OCI-LY3 (cell line): Measurements from ENCODE around the gene LHX5.

Experiments used
- H2AFZ ChIP-seq: fragments of 200-600, 300-600 bp; shearing (Covaris generic); 2 replicates; pipeline ENCODE4 v1.6.0; 2014; ENCODE audit warnings: antibody characterized with exemption, low read depth, low read length
- H3K27ac ChIP-seq: fragments of 200-600, 300-600 bp; sonication (generic); 2 replicates; pipeline ENCODE4 v1.5.1; 2014; ENCODE audit warnings: mild to moderate bottlenecking, low read length, moderate library complexity, mixed read lengths
- H3K27me3 ChIP-seq: fragments of 200-600, 300-600 bp; sonication (generic); 2 replicates; pipeline ENCODE4 v1.6.1; 2014; ENCODE audit warnings: low read depth, low read length, mixed read lengths
- H3K36me3 ChIP-seq: fragments of 200-600, 300-600 bp; sonication (generic); replicated peaks from 2 replicates; pipeline ENCODE3; 2014; ENCODE audit warnings: low read depth, low read length, mixed read lengths
- H3K4me1 ChIP-seq: fragments of 300-600, 200-600 bp; sonication (generic); 2 replicates; pipeline ENCODE4 v1.6.1; 2014; ENCODE audit warnings: low read length, mixed read lengths
- H3K4me2 ChIP-seq: fragments of 200-600, 300-600 bp; sonication (generic); 2 replicates; pipeline ENCODE4 v1.6.1; 2014; ENCODE audit warnings: low read length, mixed read lengths
- H3K4me3 ChIP-seq: fragments of 300-600, 200-600 bp; sonication (generic); 2 replicates; pipeline ENCODE4 v1.5.1; 2014; ENCODE audit warnings: antibody characterized with exemption, mild to moderate bottlenecking, low read length, moderate library complexity
- H3K79me2 ChIP-seq: fragments of 300-600, 200-600 bp; shearing (Covaris generic); 2 replicates; pipeline ENCODE4 v1.6.1; 2014; ENCODE audit warnings: mild to moderate bottlenecking, low read length, mixed read lengths
- H3K9ac ChIP-seq: fragments of 300-600, 200-600 bp; shearing (Covaris generic); 2 replicates; pipeline ENCODE4 v1.6.0; 2014; ENCODE audit warnings: mild to moderate bottlenecking, low read length, moderate library complexity
- H3K9me3 ChIP-seq: fragments of 200-600, 300-600 bp; shearing (Covaris generic); 2 replicates; pipeline ENCODE4 v1.6.1; 2014; ENCODE audit warnings: low read length, mixed read lengths; ENCODE audit not compliant: insufficient read depth
- H4K20me1 ChIP-seq: fragments of 200-600, 300-600 bp; sonication (generic); 2 replicates; pipeline ENCODE4 v1.6.1; 2016; ENCODE audit warnings: low read length, mixed read lengths; ENCODE audit not compliant: insufficient read depth
- CTCF ChIP-seq: fragments of 200-600, 300-600 bp; sonication (generic); IDR thresholded peaks from 2 replicates; pipeline ENCODE4 v1.5.1; 2014; ENCODE audit warnings: antibody characterized with exemption, low read length, low read depth
- EZH2phosphoT487 ChIP-seq: fragments of 200-600 bp; shearing (Covaris generic); IDR thresholded peaks from 2 replicates; pipeline ENCODE4 v1.6.1; 2018; ENCODE audit warnings: antibody characterized with exemption, mixed run types, low read depth

The LHX5 gene

GRCh38 chr12:113463746-113464451 lies 7.8 kb downstream of the LHX5 start:
- no peaks in the 10 kb centered on the region for H4K20me1 ChIP-seq
- H3K27me3 ChIP-seq, result 0 out of 2 replicates have a peak, but pooled peaks cover 3% of the 10 kb centered on the region
- no peak overlapping the region for H3K4me3 ChIP-seq
- no peaks in the 10 kb centered on the region for H3K9me3 ChIP-seq
- no peaks in the 10 kb centered on the region for H3K4me1 ChIP-seq
- no peak overlapping the region for H3K4me2 ChIP-seq
- no peak overlapping the region for H2AFZ ChIP-seq
- H3K36me3 ChIP-seq, result no peaks in the 10 kb centered on the region
- no peaks in the 10 kb centered on the region for H3K79me2 ChIP-seq
- no peak overlapping the region for H3K9ac ChIP-seq
- TF ChIP-seq CTCF, result no peak
- TF ChIP-seq EZH2phosphoT487, result no peak
- H3K27ac ChIP-seq, result no peak overlapping the region

- Histone ChIP-seq H2AFZ (no peak overlapping the region), H3K4me1 (no peaks in the 10 kb centered on the region), H3K36me3 (no peaks in the 10 kb centered on the region), H4K20me1 (no peaks in the 10 kb centered on the region), H3K9ac (no peak overlapping the region), H3K4me2 (no peak overlapping the region), H3K27me3 (peaks cover 8% of the 10 kb centered on the region; the same call in 1 of the 2 replicates), H3K27ac (no peak overlapping the region), H3K9me3 (no peaks in the 10 kb centered on the region), H3K79me2 (no peaks in the 10 kb centered on the region), H3K4me3 (no peak overlapping the region)
- TF ChIP-seq CTCF (no peak), EZH2phosphoT487 (no peak)
Observed at GRCh38 chr12:113462998-113463745, 8.5 kb downstream of the LHX5 start.

DNA sequence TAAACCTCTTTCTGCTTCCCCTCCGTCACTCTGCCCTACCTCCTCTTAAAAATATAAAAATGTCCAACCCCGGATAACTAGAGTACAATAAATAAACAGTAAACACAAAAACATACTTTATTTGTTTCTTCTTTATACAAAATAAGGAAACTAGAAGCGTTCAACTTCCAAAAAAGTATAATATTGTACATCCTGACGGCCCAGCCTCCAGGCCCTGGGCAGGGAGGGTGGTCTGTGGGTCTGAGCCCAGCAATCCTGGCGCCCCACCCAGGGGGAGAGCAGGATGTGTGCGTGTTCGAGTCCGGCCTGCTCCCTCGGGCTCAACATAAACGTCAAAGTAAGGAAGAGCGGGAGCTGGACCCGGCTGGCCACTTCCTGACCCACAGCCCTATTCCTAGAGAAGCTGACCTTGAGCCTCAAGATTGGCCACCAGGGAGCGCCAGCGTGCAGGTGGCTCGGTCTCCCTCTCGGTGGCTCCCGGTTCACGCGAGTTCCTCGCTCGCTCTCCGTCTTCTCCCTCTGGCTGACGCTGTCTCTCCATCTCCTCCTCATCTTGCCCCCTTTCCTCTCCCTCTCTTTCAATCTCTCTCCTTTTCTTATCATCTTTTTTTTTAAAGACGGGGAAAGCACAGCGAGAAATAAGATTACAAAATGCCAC lies 9.4 kb downstream of the LHX5 start:
- no peak overlapping the region for H3K4me3 ChIP-seq
- no peak overlapping the region for H3K27ac ChIP-seq
- no peak overlapping the region for H3K4me2 ChIP-seq
- no peak overlapping the region for H2AFZ ChIP-seq
- no peaks in the 10 kb centered on the region for H3K9me3 ChIP-seq
- TF ChIP-seq EZH2phosphoT487 (no peak), CTCF (peak; percentile 38)
- H3K4me1 ChIP-seq, result peaks cover 2% of the 10 kb centered on the region
- H4K20me1 ChIP-seq, result no peaks in the 10 kb centered on the region
- no peaks in the 10 kb centered on the region for H3K79me2 ChIP-seq
- peaks cover 13% of the 10 kb centered on the region; the same call in 1 of the 2 replicates for H3K27me3 ChIP-seq
- no peak overlapping the region for H3K9ac ChIP-seq
- no peaks in the 10 kb centered on the region for H3K36me3 ChIP-seq

DNA sequence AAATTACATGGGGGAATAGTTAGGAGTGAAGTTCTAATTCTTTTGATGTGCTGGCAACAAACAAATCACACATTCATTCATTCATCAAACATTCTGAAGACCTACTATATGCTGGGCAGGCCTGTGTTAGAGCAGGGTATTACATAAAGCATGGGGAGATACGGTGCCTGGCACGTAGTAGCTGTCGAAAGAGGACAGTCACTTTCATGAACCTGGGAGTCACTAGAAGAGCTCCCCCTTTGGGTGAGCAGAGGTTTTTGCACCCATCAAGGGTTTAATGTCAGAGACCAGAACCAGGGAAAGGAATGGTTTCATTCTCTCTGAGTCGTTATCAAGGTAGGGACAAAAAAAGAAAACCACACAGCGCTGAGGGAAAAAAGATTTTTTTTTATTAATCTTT lies 10.0 kb downstream of the LHX5 start:
- Histone ChIP-seq H3K9me3 (no peaks in the 10 kb centered on the region), H3K9ac (no peak overlapping the region), H3K4me2 (no peak overlapping the region), H3K4me1 (peaks cover 8% of the 10 kb centered on the region), H3K27ac (no peak overlapping the region), H2AFZ (no peak overlapping the region), H4K20me1 (no peaks in the 10 kb centered on the region), H3K4me3 (no peak overlapping the region), H3K36me3 (no peaks in the 10 kb centered on the region), H3K79me2 (no peaks in the 10 kb centered on the region), H3K27me3 (peaks cover 13% of the 10 kb centered on the region; the same call in 1 of the 2 replicates)
- TF ChIP-seq CTCF (peak; percentile 63), EZH2phosphoT487 (no peak)
